OCI-LY7 (cell line): ENCODE data around the gene SEZ6. TPM values are rescaled to one million over a fixed set of nuclear protein-coding genes. Genes with fewer than 3 reads are reported as not detected.

ENCODE experiments used
- BruUV-seq: library from RNA; stranded (reverse); fragments of 400-500 nt; replicated peaks from 2 replicates; lab custom pipeline; 2021; lab: Mats Ljungman, UMichigan
- CTCF ChIA-PET: fragments of 300-600 bp; sonication (Branson Sonifier 250); formaldehyde crosslinking; loops from one replicate; lab custom pipeline; 2022; ENCODE audit warnings: antibody characterized with exemption; ENCODE audit not compliant: unreplicated experiment; lab: Charles Lee
- POLR2A ChIA-PET: fragments of 300-600 bp; sonication (Branson Sonifier 250); formaldehyde crosslinking; loops from one replicate; lab custom pipeline; 2022; ENCODE audit warnings: antibody characterized with exemption; lab: Charles Lee
- DNase-seq: peaks from one replicate; pipeline ENCODE4 v3.0.0-alpha.2; 2015; ENCODE audit warnings: low spot score
- H2AFZ ChIP-seq: fragments of 200-600 bp; sonication (generic), shearing (Covaris generic); 2 replicates; pipeline ENCODE4 v1.6.1; 2014; ENCODE audit warnings: mild to moderate bottlenecking, antibody characterized with exemption, low read length, moderate library complexity
- H3K27ac ChIP-seq: fragments of 200-600 bp; sonication (generic); 2 replicates; pipeline ENCODE4 v1.5.1; 2014; ENCODE audit warnings: mixed run types, low read depth, mild to moderate bottlenecking, moderate library complexity, low read length, inconsistent platforms; ENCODE audit not compliant: poor library complexity, severe bottlenecking
- H3K36me3 ChIP-seq: fragments of 200-600 bp; sonication (generic); 2 replicates; pipeline ENCODE4 v1.6.1; 2014; ENCODE audit warnings: mild to moderate bottlenecking, antibody characterized with exemption, low read length, moderate library complexity, mixed read lengths; ENCODE audit not compliant: insufficient read depth
- H3K4me1 ChIP-seq: fragments of 200-600 bp; sonication (generic); 2 replicates; pipeline ENCODE4 v1.5.1; 2014; ENCODE audit warnings: mild to moderate bottlenecking, low read length; ENCODE audit not compliant: insufficient read depth, poor library complexity, severe bottlenecking
- H3K4me2 ChIP-seq: fragments of 200-600 bp; sonication (generic); 2 replicates; pipeline ENCODE4 v1.6.1; 2014; ENCODE audit warnings: mild to moderate bottlenecking, low read length
- H3K4me3 ChIP-seq: fragments of 200-600 bp; sonication (generic); 2 replicates; pipeline ENCODE4 v1.5.1; 2014; ENCODE audit warnings: mild to moderate bottlenecking, low read depth, low read length; ENCODE audit not compliant: poor library complexity, severe bottlenecking
- H3K79me2 ChIP-seq: fragments of 200-600 bp; sonication (generic); 2 replicates; pipeline ENCODE4 v1.6.1; 2016; ENCODE audit warnings: low read depth, mild to moderate bottlenecking, low read length, moderate library complexity, mixed read lengths; ENCODE audit not compliant: insufficient read depth
- H3K9me2 ChIP-seq: fragments of 200-600 bp; sonication (generic); 2 replicates; pipeline ENCODE4 v1.6.1; 2016; ENCODE audit warnings: mild to moderate bottlenecking, low read length, mixed read lengths; ENCODE audit not compliant: insufficient read depth
- H3K9me3 ChIP-seq: fragments of 200-600 bp; sonication (generic); 2 replicates; pipeline ENCODE4 v1.6.1; 2014; ENCODE audit warnings: mild to moderate bottlenecking, mixed run types, low read length, mixed read lengths
- H4K20me1 ChIP-seq: fragments of 200-600 bp; sonication (generic); 2 replicates; pipeline ENCODE4 v1.6.1; 2014; ENCODE audit warnings: mild to moderate bottlenecking, antibody characterized with exemption, low read length, moderate library complexity, mixed read lengths; ENCODE audit not compliant: insufficient read depth
- CTCF ChIP-seq: fragments of 200-600 bp; sonication (generic); conservative IDR thresholded peaks from 2 replicates; pipeline ENCODE4 v1.5.1; 2014; ENCODE audit warnings: mild to moderate bottlenecking, antibody characterized with exemption, low read length, moderate library complexity, mixed read lengths
- EZH2phosphoT487 ChIP-seq: fragments of 200-600 bp; sonication (generic); IDR thresholded peaks from 2 replicates; pipeline ENCODE4 v1.6.1; 2018; ENCODE audit warnings: low read depth, borderline replicate concordance, mild to moderate bottlenecking, mixed run types, antibody characterized with exemption, low read length, moderate library complexity, mixed read lengths
- intact Hi-C: fragments of 100-400 bp; cut with micrococcal nuclease; formaldehyde crosslinking; loops from one replicate; pipeline ENCODE4 v1.10.0; 2022; ENCODE audit not compliant: unreplicated experiment
- total RNA-seq, 2 experiments: library from RNA; depleted of rRNA in 1 of 2; stranded (reverse); fragments of >200 nt in 1 of 2; shearing (Covaris generic) in 1 of 2; gene quantifications; 2 replicates each; pipeline ENCODE4 v1.2.3, GENCODE V29; 2014 to 2022

Gene SEZ6
- total RNA-seq, 2 experiments from 2014 or later: not detected

GRCh38 chr17:29018788-29019474, 13.1 kb upstream of the SEZ6 start:
- no peaks in the 10 kb centered on the region for H3K79me2 ChIP-seq
- H3K27ac ChIP-seq: no peak overlapping the region
- DNase-seq: peak; percentile 18
- H3K4me3 ChIP-seq: no peak overlapping the region
- intact Hi-C loops: no loop called here
- BruUV-seq: no TSS peak
- no peak overlapping the region for H3K4me2 ChIP-seq
- H4K20me1 ChIP-seq: no peaks in the 10 kb centered on the region
- H3K36me3 ChIP-seq: no peaks in the 10 kb centered on the region
- H3K4me1 ChIP-seq: peaks cover 7% of the 10 kb centered on the region
- TF ChIP-seq EZH2phosphoT487 (no peak), CTCF (no peak)
- no peaks in the 10 kb centered on the region for H3K9me2 ChIP-seq
- CTCF ChIA-PET: interaction anchor here (0.8 kb wide), 1 partner anchor 21 kb away, joined by 3 read pairs; no protein-coding TSS in a partner anchor
- H3K9me3 ChIP-seq: no peaks in the 10 kb centered on the region
- POLR2A ChIA-PET: interaction anchor here (1.3 to 1.5 kb wide), 3 partner anchors 9 to 41 kb away, joined by 3 to 6 read pairs (median 4); no protein-coding TSS in a partner anchor
- H2AFZ ChIP-seq: 0 out of 2 replicates have a peak overlapping the region, but pooled peaks have one; percentile 45

- H3K9me3 ChIP-seq: no peaks in the 10 kb centered on the region
- no peaks in the 10 kb centered on the region for H3K9me2 ChIP-seq
- H3K4me1 ChIP-seq: peaks cover 7% of the 10 kb centered on the region
- H2AFZ ChIP-seq: no peak overlapping the region
- DNase-seq: no peak
- no TSS peak for BruUV-seq
- POLR2A ChIA-PET: no interaction called here
- no peaks in the 10 kb centered on the region for H3K36me3 ChIP-seq
- intact Hi-C loops: no loop called here
- TF ChIP-seq CTCF (no peak), EZH2phosphoT487 (no peak)
- H4K20me1 ChIP-seq: no peaks in the 10 kb centered on the region
- CTCF ChIA-PET: no interaction called here
- no peak overlapping the region for H3K4me3 ChIP-seq
- H3K4me2 ChIP-seq: no peak overlapping the region
- H3K79me2 ChIP-seq: no peaks in the 10 kb centered on the region
- H3K27ac ChIP-seq: no peak overlapping the region
These were observed 10.7 kb upstream of the SEZ6 start for GRCh38 chr17:29016345-29017210.
